ENCODE results near the gene ZCCHC14.
A peak's percentile ranks its signal among the peaks of the same experiment; 100 is the strongest.

Gene ZCCHC14

GRCh38 chr16:87474017-87474416 lies 18.8 kb downstream of the ZCCHC14 start:
- DNase-seq: no peak

- DNase-seq: no peak
Measured at GRCh38 chr16:87472935-87473334, 19.9 kb downstream of the ZCCHC14 start.

- no peak for DNase-seq
Measured at GRCh38 chr16:87472142-87472778, 20.6 kb downstream of the ZCCHC14 start.

- DNase-seq: no peak
Measured at GRCh38 chr16:87471278-87472141, 21.3 kb downstream of the ZCCHC14 start.

GRCh38 chr16:87470332-87470731 lies 22.5 kb downstream of the ZCCHC14 start:
- no peak for DNase-seq

- no peak for DNase-seq
Measured at GRCh38 chr16:87469169-87469568, 23.7 kb downstream of the ZCCHC14 start.

GRCh38 chr16:87468550-87468949 lies 24.3 kb downstream of the ZCCHC14 start:
- no peak for DNase-seq

- no peak for DNase-seq
Measured at GRCh38 chr16:87466975-87467501, 25.8 kb downstream of the ZCCHC14 start.

- no peak for DNase-seq
Measured at GRCh38 chr16:87465879-87466278, 26.9 kb downstream of the ZCCHC14 start.

GRCh38 chr16:87465306-87465705 lies 27.5 kb downstream of the ZCCHC14 start:
- DNase-seq: peak; percentile 96

- peak; percentile 92 for DNase-seq
Measured at GRCh38 chr16:87464691-87465300, 28.0 kb downstream of the ZCCHC14 start.

- DNase-seq: peak; percentile 90
Measured at GRCh38 chr16:87463722-87464690, 28.8 kb downstream of the ZCCHC14 start.

GRCh38 chr16:87461466-87461991 lies 31.3 kb downstream of the ZCCHC14 start:
- peak; percentile 91 for DNase-seq

GRCh38 chr16:87460936-87461335 lies 31.9 kb downstream of the ZCCHC14 start:
- DNase-seq: no peak

- DNase-seq: no peak
Measured at GRCh38 chr16:87459833-87460232, 33.0 kb downstream of the ZCCHC14 start.

GRCh38 chr16:87459027-87459426 lies 33.8 kb downstream of the ZCCHC14 start:
- no peak for DNase-seq

GRCh38 chr16:87458424-87458915 lies 34.4 kb downstream of the ZCCHC14 start:
- no peak for DNase-seq

- no peak for DNase-seq
Measured at GRCh38 chr16:87457709-87458423, 35.0 kb downstream of the ZCCHC14 start.

- no peak for DNase-seq
Measured at GRCh38 chr16:87457061-87457611, 35.7 kb downstream of the ZCCHC14 start.

GRCh38 chr16:87454391-87454790 lies 38.4 kb downstream of the ZCCHC14 start:
- no peak for DNase-seq

- DNase-seq: no peak
Measured at GRCh38 chr16:87453326-87453725, 39.5 kb downstream of the ZCCHC14 start.

Measured in OCI-M1 (cell line).